Left ventricle myocardium inferior (tissue), 1 donor: Measurements from ENCODE around the gene SAMD10. TPM values are rescaled to one million over a fixed set of nuclear protein-coding genes. Genes with fewer than 3 reads are reported as not detected.

Experiments used
- DNase-seq: peaks from one replicate; pipeline ENCODE4 v3.0.0-alpha.2; 2020
- H3K27ac ChIP-seq: fragments of 200-600 bp; replicated peaks from 2 replicates; pipeline ENCODE4 v1.8.0; 2021
- H3K27me3 ChIP-seq: fragments of 200-600 bp; 2 replicates; pipeline ENCODE4 v1.8.0; 2021; ENCODE audit warnings: low read depth
- H3K36me3 ChIP-seq: fragments of 200-600 bp; 2 replicates; pipeline ENCODE4 v1.8.0; 2021
- H3K4me1 ChIP-seq: fragments of 200-600 bp; 2 replicates; pipeline ENCODE4 v1.8.0; 2021
- H3K4me3 ChIP-seq: fragments of 200-600 bp; 2 replicates; pipeline ENCODE4 v1.8.0; 2021; ENCODE audit warnings: mild to moderate bottlenecking, moderate library complexity
- H3K9me3 ChIP-seq: fragments of 200-600 bp; replicated peaks from 2 replicates; pipeline ENCODE4 v1.8.0; 2021
- intact Hi-C: fragments of 100-400 bp; cut with micrococcal nuclease; formaldehyde crosslinking; loops from one replicate; pipeline ENCODE4 v1.11.0; 2022
- total RNA-seq: library from RNA; stranded (reverse); fragmentation: NEBNext Ultra II Directional; extraction: Animal tissue kit (Norgen Biotek cat#: 25700); gene quantifications from one replicate; pipeline ENCODE4 v1.2.1, GENCODE V29; 2021
- TF ChIP-seq, protein P1 (sequence below): fragments of 200-600 bp; IDR thresholded peaks from 2 replicates; pipeline ENCODE4 v1.8.0; 2021; ENCODE audit warnings: antibody characterized with exemption, mild to moderate bottlenecking, borderline replicate concordance
- donor health status: DM: no; HTN: yes; CAD: no; lungs with severe emphysema.

Gene SAMD10
- total RNA-seq, 1 donor from 2014 or later: 5.6 TPM

DNA sequence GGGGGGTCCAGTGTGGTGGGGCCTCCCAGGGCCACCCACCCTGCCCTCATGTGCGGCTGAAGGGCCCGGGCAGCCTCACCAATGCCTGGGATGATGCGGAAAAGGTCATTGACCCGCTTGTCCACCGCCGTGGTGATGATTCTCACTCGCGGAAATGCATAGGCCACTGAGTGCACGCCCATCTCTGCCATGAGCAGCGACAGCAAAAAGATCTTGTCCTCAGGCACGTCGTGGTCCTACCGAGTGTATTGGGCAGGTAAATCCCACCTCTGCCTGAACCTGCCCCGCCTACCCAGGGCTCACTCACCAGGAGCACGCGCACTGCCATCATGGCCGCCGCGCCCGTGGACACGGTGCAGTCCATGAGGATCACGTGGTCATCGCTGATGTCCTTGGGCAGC, 39.4 kb downstream of the SAMD10 start:
- intact Hi-C loops: no loop called here
- DNase-seq: peak; percentile 14
- TF ChIP-seq, protein P1, sequence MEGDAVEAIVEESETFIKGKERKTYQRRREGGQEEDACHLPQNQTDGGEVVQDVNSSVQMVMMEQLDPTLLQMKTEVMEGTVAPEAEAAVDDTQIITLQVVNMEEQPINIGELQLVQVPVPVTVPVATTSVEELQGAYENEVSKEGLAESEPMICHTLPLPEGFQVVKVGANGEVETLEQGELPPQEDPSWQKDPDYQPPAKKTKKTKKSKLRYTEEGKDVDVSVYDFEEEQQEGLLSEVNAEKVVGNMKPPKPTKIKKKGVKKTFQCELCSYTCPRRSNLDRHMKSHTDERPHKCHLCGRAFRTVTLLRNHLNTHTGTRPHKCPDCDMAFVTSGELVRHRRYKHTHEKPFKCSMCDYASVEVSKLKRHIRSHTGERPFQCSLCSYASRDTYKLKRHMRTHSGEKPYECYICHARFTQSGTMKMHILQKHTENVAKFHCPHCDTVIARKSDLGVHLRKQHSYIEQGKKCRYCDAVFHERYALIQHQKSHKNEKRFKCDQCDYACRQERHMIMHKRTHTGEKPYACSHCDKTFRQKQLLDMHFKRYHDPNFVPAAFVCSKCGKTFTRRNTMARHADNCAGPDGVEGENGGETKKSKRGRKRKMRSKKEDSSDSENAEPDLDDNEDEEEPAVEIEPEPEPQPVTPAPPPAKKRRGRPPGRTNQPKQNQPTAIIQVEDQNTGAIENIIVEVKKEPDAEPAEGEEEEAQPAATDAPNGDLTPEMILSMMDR: no peak
- Histone ChIP-seq H3K36me3 (peaks cover 77% of the 10 kb centered on the region), H3K9me3 (no peaks in the 10 kb centered on the region), H3K27me3 (no peaks in the 10 kb centered on the region), H3K4me1 (peaks cover 29% of the 10 kb centered on the region), H3K27ac (no peak overlapping the region), H3K4me3 (no peak overlapping the region)

GRCh38 chr20:63939061-63939935, 40.1 kb downstream of the SAMD10 start:
- H3K4me1 ChIP-seq: peaks cover 27% of the 10 kb centered on the region
- H3K9me3 ChIP-seq: no peaks in the 10 kb centered on the region
- intact Hi-C loops: no loop called here
- H3K27ac ChIP-seq: no peak overlapping the region
- H3K27me3 ChIP-seq: no peaks in the 10 kb centered on the region
- DNase-seq: peak; percentile 14
- no peak overlapping the region for H3K4me3 ChIP-seq
- peaks cover 76% of the 10 kb centered on the region for H3K36me3 ChIP-seq
- TF ChIP-seq, protein P1: no peak

DNA sequence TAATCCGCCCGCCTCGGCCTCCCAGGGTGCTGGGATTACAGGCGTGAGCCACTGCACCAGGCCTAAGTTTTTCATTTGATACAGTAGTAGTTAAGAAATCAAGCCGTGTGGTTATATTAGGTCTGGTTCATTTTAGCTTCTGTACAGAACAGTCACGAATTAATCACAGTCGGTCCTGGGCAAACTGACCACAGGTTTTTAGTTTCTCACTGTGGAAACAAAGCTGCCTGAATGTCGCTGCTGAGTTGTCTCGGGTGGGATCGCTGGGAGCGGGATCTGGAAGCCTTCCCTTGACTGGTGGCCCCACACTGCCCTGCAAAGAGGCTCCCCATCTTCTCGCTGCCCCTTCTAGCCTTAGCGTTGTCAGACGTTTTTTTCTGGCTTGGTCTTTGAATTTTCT, 41.8 kb downstream of the SAMD10 start:
- DNase-seq: no peak
- Histone ChIP-seq H3K4me1 (peaks cover 26% of the 10 kb centered on the region), H3K9me3 (no peaks in the 10 kb centered on the region), H3K4me3 (no peak overlapping the region), H3K27ac (no peak overlapping the region), H3K36me3 (peaks cover 64% of the 10 kb centered on the region), H3K27me3 (no peaks in the 10 kb centered on the region)
- intact Hi-C loops: no loop called here
- TF ChIP-seq, protein P1: no peak

GRCh38 chr20:63935447-63935846, 44.0 kb downstream of the SAMD10 start:
- peaks cover 73% of the 10 kb centered on the region for H3K36me3 ChIP-seq
- H3K27me3 ChIP-seq: no peaks in the 10 kb centered on the region
- TF ChIP-seq, protein P1: no peak
- H3K4me3 ChIP-seq: no peak overlapping the region
- intact Hi-C loops: no loop called here
- no peak overlapping the region for H3K27ac ChIP-seq
- DNase-seq: no peak
- H3K4me1 ChIP-seq: peaks cover 36% of the 10 kb centered on the region
- H3K9me3 ChIP-seq: no peaks in the 10 kb centered on the region

- Histone ChIP-seq H3K9me3 (no peaks in the 10 kb centered on the region), H3K4me3 (no peak overlapping the region), H3K27ac (peak overlapping the region; percentile 4), H3K4me1 (peaks cover 46% of the 10 kb centered on the region), H3K36me3 (peaks cover 74% of the 10 kb centered on the region), H3K27me3 (no peaks in the 10 kb centered on the region)
- TF ChIP-seq, protein P1: peak; percentile 38
- intact Hi-C loops: no loop called here
- DNase-seq: no peak
Measured at GRCh38 chr20:63934271-63935068, 45.0 kb downstream of the SAMD10 start.
